Adrenal gland (tissue), 12 donors: ENCODE data around the gene TMEM150C. TPM values are rescaled to one million over a fixed set of nuclear protein-coding genes. Genes with fewer than 3 reads are reported as not detected.

Experiments
- DNase-seq, 7 donors: peaks; one replicate each; pipeline ENCODE4 v3.0.0-alpha.2; 2019 to 2020
- H3K27ac ChIP-seq, 5 donors: fragments of 200-600 bp; sonication (generic) in 4 of 5; 1 replicate in 3 of 5; 2 replicates in 2 of 5; pipeline versions ENCODE4 v1.5.1 to v1.8.0; 2016 to 2020; ENCODE audit warnings: mild to moderate bottlenecking in 1 of 5
- H3K27me3 ChIP-seq: fragments of 200-600 bp; 2 replicates; pipeline ENCODE4 v1.8.0; 2021
- H3K36me3 ChIP-seq, 2 donors: fragments of 200-600 bp; replicated peaks in 1 of 2; 1 replicate in 1 of 2; 2 replicates in 1 of 2; pipeline versions ENCODE4 v1.5.1 to v1.8.0; 2018 to 2022
- H3K4me1 ChIP-seq, 2 donors: fragments of 200-600 bp; replicated peaks in 1 of 2; 1 replicate in 1 of 2; 2 replicates in 1 of 2; pipeline versions ENCODE4 v1.5.1 to v1.8.0; 2018 to 2021
- H3K4me3 ChIP-seq, 4 donors: fragments of 200-600 bp; sonication (generic) in 3 of 4; one replicate each; pipeline ENCODE4 v1.5.1; 2016 to 2018
- H3K9me3 ChIP-seq, 3 donors: fragments of 200-600 bp; sonication (generic) in 1 of 3; replicated peaks in 1 of 3; 1 replicate in 2 of 3; 2 replicates in 1 of 3; pipeline versions ENCODE4 v1.5.1 to v1.8.0; 2016 to 2021
- POLR2A ChIP-seq, 2 donors: fragments of 450-650 bp; IDR thresholded peaks; one replicate each; pipeline ENCODE4 v1.6.1; 2017; ENCODE audit warnings: antibody characterized with exemption in 2 of 2, mild to moderate bottlenecking in 2 of 2, moderate library complexity in 1 of 2
- WGBS, 4 donors: extraction: QIAGEN DNeasy Blood & Tissue Kit in 2 of 4; methylation state at CpG; one replicate each; pipeline versions ENCODE4 v1.1.5 to v1.1.7; 2013 to 2017; 5-methylcytosine and 5-hydroxymethylcytosine counted together
- intact Hi-C, 2 donors: fragments of 100-400 bp; cut with DNase I; formaldehyde crosslinking; loops; one replicate each; pipeline versions ENCODE4 v1.14.1 to v1.15.0; 2022 to 2023
- polyA plus RNA-seq, 3 donors: library from polyadenylated mRNA; stranded (reverse); fragments of 200-250 nt in 2 of 3; fragments of 350-450 nt in 1 of 3; fragmentation: Illumina TruSeq in 1 of 3; extraction: RNeasy Lipid Tissue Mini Kit (QIAGEN cat#74804) in 1 of 3; gene quantifications; one replicate each; pipeline ENCODE4 v1.2.3, GENCODE V29; 2013 to 2014
- total RNA-seq, 9 donors: library from RNA; depleted of rRNA in 4 of 9; stranded (reverse); fragments of >200 nt in 4 of 9; fragments of 120-200 nt in 1 of 9; fragmentation: NEBNext Ultra II Directional in 1 of 9; extraction: Animal tissue kit (Norgen Biotek cat#: 25700) in 1 of 9; gene quantifications; one replicate each; pipeline versions ENCODE4 v1.1.0 to v1.2.4, GENCODE V29; 2013 to 2023
- TF ChIP-seq, protein P1 (sequence below), 6 experiments: fragments of 450-650 bp in 4 of 6; fragments of 200-600 bp in 2 of 6; sonication (generic) in 1 of 6; IDR thresholded peaks; 1 replicate in 5 of 6; 2 replicates in 1 of 6; pipeline versions ENCODE4 v1.5.1 to v1.8.0; 2016 to 2021; ENCODE audit warnings: antibody characterized with exemption in 6 of 6, mild to moderate bottlenecking in 2 of 6, moderate library complexity in 1 of 6
- donor health status: healthy with polysubstance abuse.
- donor health status: Bipolar disorder and iron deficiency.
- donor health status: DM: yes; HTN: yes; CAD: no.
- donor health status: DM: no; HTN: no; CAD: no.
- donor health status: DM: no; HTN: no; CAD: no.
- donor health status: DM: yes; HTN: yes; CAD: no.

Gene TMEM150C
- total and polyA plus RNA-seq, 12 donors = 8.0 to 254 (median 76.0) TPM

DNA sequence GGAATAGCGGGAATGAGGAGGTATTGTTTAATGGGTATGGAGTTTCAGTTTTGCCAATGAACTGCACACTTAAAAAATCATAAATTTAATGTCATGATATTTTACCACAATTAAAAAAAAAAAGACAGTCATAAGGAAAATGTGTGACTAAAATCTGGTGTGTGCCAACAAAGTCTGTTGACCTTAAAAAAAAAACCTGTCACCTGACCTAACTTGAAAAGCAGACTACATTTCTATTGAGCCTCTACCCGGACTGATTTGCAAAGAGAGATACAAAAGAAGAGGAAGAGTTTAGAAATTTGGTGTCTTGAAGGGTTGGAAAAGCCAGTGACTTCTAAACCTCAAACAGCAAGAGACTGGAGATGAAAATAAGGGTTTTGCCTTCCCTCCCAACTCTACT, 48.4 kb downstream of the TMEM150C start:
- no peaks in the 10 kb centered on the region for H3K36me3 ChIP-seq
- no peak for TF ChIP-seq POLR2A (IDR thresholded peaks at IDR 0.05)
- TF ChIP-seq, protein P1, sequence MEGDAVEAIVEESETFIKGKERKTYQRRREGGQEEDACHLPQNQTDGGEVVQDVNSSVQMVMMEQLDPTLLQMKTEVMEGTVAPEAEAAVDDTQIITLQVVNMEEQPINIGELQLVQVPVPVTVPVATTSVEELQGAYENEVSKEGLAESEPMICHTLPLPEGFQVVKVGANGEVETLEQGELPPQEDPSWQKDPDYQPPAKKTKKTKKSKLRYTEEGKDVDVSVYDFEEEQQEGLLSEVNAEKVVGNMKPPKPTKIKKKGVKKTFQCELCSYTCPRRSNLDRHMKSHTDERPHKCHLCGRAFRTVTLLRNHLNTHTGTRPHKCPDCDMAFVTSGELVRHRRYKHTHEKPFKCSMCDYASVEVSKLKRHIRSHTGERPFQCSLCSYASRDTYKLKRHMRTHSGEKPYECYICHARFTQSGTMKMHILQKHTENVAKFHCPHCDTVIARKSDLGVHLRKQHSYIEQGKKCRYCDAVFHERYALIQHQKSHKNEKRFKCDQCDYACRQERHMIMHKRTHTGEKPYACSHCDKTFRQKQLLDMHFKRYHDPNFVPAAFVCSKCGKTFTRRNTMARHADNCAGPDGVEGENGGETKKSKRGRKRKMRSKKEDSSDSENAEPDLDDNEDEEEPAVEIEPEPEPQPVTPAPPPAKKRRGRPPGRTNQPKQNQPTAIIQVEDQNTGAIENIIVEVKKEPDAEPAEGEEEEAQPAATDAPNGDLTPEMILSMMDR (IDR thresholded peaks at IDR 0.05) = no peak
- intact Hi-C loops = no loop called here
- no peak for DNase-seq
- 53 to 69% (median 60%) methylated on average over 2 of the region's 2 CpGs for WGBS, 4 donors
- no peaks in the 10 kb centered on the region for H3K9me3 ChIP-seq
- H3K4me3 ChIP-seq = no peak overlapping the region
- H3K4me1 ChIP-seq = peaks cover 4 to 5% of the 10 kb centered on the region in 2 donors
- H3K27ac ChIP-seq = no peak overlapping the region
- H3K27me3 ChIP-seq = no peaks in the 10 kb centered on the region

DNA sequence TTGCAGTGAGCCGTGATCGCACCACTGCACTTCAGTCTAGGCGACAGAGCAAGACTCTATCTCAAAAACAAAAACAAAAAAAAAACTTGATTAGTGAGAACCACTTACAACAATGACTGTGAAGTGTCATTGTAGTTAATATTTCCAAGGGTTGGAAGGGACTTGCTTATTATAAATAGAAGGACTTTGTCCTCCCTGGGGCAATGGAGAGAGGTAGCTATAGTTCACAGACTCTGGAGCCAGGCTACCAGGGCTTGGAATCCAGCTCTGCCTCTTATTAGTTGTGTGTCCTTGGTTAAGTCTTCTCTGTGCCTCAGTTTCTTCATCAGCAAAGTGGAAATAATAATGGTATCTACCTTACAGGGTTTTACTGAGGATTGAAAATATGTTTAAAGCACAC, 51.6 kb downstream of the TMEM150C start:
- Histone ChIP-seq H3K9me3 (no peaks in the 10 kb centered on the region), H3K36me3 (no peaks in the 10 kb centered on the region), H3K4me1 (peaks cover 0 to 4% of the 10 kb centered on the region in 2 donors), H3K27ac (no peak overlapping the region), H3K4me3 (no peak overlapping the region), H3K27me3 (no peaks in the 10 kb centered on the region)
- no peak for DNase-seq
- WGBS, 4 donors = 95 to 97% (median 96%) methylated on average over 3 of the region's 3 CpGs
- no peak for TF ChIP-seq POLR2A (IDR thresholded peaks at IDR 0.05)
- intact Hi-C loops = no loop called here

DNA sequence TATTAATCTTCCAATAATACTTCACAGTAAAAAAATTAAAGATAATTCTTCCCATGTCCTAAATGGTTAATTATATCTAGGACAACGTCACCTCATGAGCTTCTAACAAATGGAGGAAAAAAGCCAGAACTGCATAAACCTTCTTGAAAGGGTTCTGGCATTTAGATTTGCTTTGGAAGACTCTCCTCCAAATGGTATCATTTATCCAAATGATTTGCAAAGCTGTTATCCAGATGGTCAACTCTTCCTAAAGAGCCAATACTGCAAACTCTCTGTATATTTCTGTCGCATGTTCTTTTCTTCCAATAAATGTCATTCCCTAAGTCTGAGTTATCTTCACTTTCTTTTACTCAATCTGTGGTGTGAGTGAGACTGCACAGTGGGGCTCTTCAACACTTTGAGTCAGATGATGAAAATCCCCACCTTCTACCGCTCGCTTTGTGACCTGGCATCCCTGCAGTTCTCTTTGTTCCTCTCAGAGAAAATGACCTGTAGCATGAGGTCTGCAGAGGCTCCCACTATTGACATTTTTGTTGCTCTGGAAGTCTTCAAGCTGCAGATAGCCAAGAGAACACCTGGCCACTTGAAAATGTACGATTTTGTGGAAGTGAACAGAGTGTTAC, 52.9 kb downstream of the TMEM150C start:
- intact Hi-C loops = no loop called here
- Histone ChIP-seq H3K27ac (no peak overlapping the region), H3K27me3 (no peaks in the 10 kb centered on the region), H3K4me1 (peaks cover 0 to 4% of the 10 kb centered on the region in 2 donors), H3K4me3 (no peak overlapping the region), H3K9me3 (no peaks in the 10 kb centered on the region), H3K36me3 (no peaks in the 10 kb centered on the region)
- no peak for TF ChIP-seq POLR2A (IDR thresholded peaks at IDR 0.05)
- TF ChIP-seq, protein P1 (IDR thresholded peaks at IDR 0.05) = no peak
- 78 to 86% (median 80%) methylated on average over 5 of the region's 5 CpGs for WGBS, 4 donors
- no peak for DNase-seq

DNA sequence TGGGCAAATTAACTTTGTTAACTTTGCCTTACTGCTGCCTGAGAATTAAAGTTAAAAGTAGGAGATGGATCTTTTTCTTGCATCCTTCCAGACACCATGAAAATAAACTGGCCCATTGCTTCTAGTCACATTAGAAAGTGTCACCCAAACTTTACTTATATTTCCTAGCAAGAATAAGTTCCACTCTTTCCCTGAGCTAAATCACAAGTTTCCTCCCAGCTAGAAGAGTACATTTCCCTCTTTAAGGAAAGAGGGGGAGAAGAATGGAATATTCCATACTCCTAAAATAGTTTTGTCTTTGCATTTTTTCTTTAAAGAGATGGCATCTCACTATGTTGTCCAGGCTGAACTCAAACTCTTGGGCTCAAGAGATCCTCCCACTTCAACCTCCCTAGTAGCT, 53.8 kb downstream of the TMEM150C start:
- peaks cover 0 to 2% of the 10 kb centered on the region in 2 donors for H3K4me1 ChIP-seq
- DNase-seq = no peak
- intact Hi-C loops = no loop called here
- H3K4me3 ChIP-seq = no peak overlapping the region
- no peaks in the 10 kb centered on the region for H3K36me3 ChIP-seq
- TF ChIP-seq, protein P1 (IDR thresholded peaks at IDR 0.05) = no peak
- TF ChIP-seq POLR2A (IDR thresholded peaks at IDR 0.05) = no peak
- no peak overlapping the region for H3K27ac ChIP-seq
- no peaks in the 10 kb centered on the region for H3K27me3 ChIP-seq
- H3K9me3 ChIP-seq = no peaks in the 10 kb centered on the region

DNA sequence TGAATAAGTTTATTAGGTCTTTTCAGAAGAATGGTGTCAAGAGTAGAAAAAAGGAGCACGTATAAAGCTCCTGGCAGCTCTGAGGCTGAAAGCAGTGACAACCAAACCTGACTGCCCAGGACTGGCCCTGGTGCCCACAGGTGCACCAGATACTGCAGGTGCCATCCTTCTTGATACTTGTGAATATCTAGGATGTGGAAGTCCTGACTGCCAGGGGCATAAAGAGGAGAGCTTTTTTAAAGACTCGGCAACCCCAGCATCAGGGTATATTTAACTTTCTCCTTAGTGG, 60.7 kb downstream of the TMEM150C start:
- Histone ChIP-seq H3K27ac (no peak overlapping the region), H3K4me1 (no peaks in the 10 kb centered on the region), H3K27me3 (no peaks in the 10 kb centered on the region), H3K4me3 (no peak overlapping the region), H3K36me3 (no peaks in the 10 kb centered on the region), H3K9me3 (no peaks in the 10 kb centered on the region)
- WGBS, 4 donors = 91 to 98% (median 96%) methylated on average over 2 of the region's 2 CpGs
- no peak for TF ChIP-seq POLR2A (IDR thresholded peaks at IDR 0.05)
- TF ChIP-seq, protein P1 (IDR thresholded peaks at IDR 0.05) = no peak
- DNase-seq = no peak
- intact Hi-C loops = no loop called here
